Measurements from ENCODE around the gene NUTM2B.
"Not testable (repeated sequence)": the region's sequence is repeated elsewhere in the genome, so short reads cannot be mapped to it uniquely, and the experiment has no call there.

The NUTM2B gene

GRCh38 chr10:79726620-79727019 lies 23.6 kb downstream of the NUTM2B start:
- not testable (repeated sequence) for DNase-seq (ENCODE audit: low read depth in 1 of 2, low spot score in 1 of 2)

GRCh38 chr10:79744844-79745243 lies 41.8 kb downstream of the NUTM2B start:
- not testable (repeated sequence) for DNase-seq (ENCODE audit: low read depth in 1 of 2, low spot score in 1 of 2)

- DNase-seq (ENCODE audit: low read depth in 1 of 2, low spot score in 1 of 2) = not testable (repeated sequence)
These were observed 45.5 kb downstream of the NUTM2B start for GRCh38 chr10:79748510-79748909.

GRCh38 chr10:79753601-79754000 lies 50.6 kb downstream of the NUTM2B start:
- not testable (repeated sequence) for DNase-seq (ENCODE audit: low read depth in 1 of 2, low spot score in 1 of 2)

GRCh38 chr10:79758297-79758993 lies 55.4 kb downstream of the NUTM2B start:
- DNase-seq (ENCODE audit: low read depth in 1 of 2, low spot score in 1 of 2) = not testable (repeated sequence)
